HepG2 (cell line): ENCODE results near the gene CMIP. TPM values are rescaled to one million over a fixed set of nuclear protein-coding genes. Genes with fewer than 3 reads are reported as not detected.
A peak's percentile ranks its signal among the peaks of the same experiment; 100 is the strongest.

Source experiments
- ATF1 ChIP-seq: IDR thresholded peaks from 2 replicates; pipeline ENCODE4 v1.6.1; 2016; ENCODE audit warnings: mild to moderate bottlenecking, control low read depth
- DNMT1 ChIP-seq: sonication (generic); formaldehyde crosslinking; IDR thresholded peaks from 2 replicates; pipeline ENCODE4 v1.5.1; 2020; ENCODE audit warnings: mild to moderate bottlenecking, missing genetic modification reagents
- KLF16 ChIP-seq, 2 experiments: sonication (generic) in 1 of 2; formaldehyde crosslinking in 1 of 2; IDR thresholded peaks; 2 replicates each; pipeline versions ENCODE4 v1.6.1 to v1.8.0; 2016 to 2023; ENCODE audit warnings: missing genetic modification reagents in 2 of 2, missing compliant biosample characterization in 1 of 2
- MED13 ChIP-seq: sonication (generic); formaldehyde crosslinking; IDR thresholded peaks from 2 replicates; pipeline ENCODE4 v1.5.0; 2020; ENCODE audit warnings: missing genetic modification reagents
- MTF1 ChIP-seq: sonication (generic); formaldehyde crosslinking; IDR thresholded peaks from 2 replicates; pipeline ENCODE4 v1.5.0; 2020; ENCODE audit warnings: missing genetic modification reagents
- REL ChIP-seq: sonication (generic); formaldehyde crosslinking; conservative IDR thresholded peaks from 2 replicates; pipeline ENCODE4 v1.8.0; 2022; ENCODE audit warnings: mild to moderate bottlenecking, missing genetic modification reagents, moderate library complexity
- RORA ChIP-seq: sonication (generic); formaldehyde crosslinking; IDR thresholded peaks from 2 replicates; pipeline ENCODE4 v1.5.0; 2020; ENCODE audit warnings: mild to moderate bottlenecking, missing genetic modification reagents, moderate library complexity
- TCF12 ChIP-seq, 2 experiments: fragments of 450-650 bp in 1 of 2; sonication (generic) in 1 of 2; formaldehyde crosslinking in 1 of 2; IDR thresholded peaks; 2 replicates each; pipeline versions ENCODE4 v1.6.1 to v1.8.0; 2017 to 2022; ENCODE audit warnings: antibody characterized with exemption in 1 of 2, mild to moderate bottlenecking in 1 of 2, missing genetic modification reagents in 1 of 2, moderate library complexity in 1 of 2
- ZNF354B ChIP-seq: sonication (generic); formaldehyde crosslinking; IDR thresholded peaks from 2 replicates; pipeline ENCODE4 v1.8.0; 2022; ENCODE audit warnings: mild to moderate bottlenecking, missing genetic modification reagents
- ZSCAN12 ChIP-seq: sonication (generic); formaldehyde crosslinking; IDR thresholded peaks from 2 replicates; pipeline ENCODE4 v1.9.0; 2021; ENCODE audit warnings: mild to moderate bottlenecking, missing genetic modification reagents
- polyA plus RNA-seq, 8 experiments: library from polyadenylated mRNA; depleted of rRNA in 3 of 8; stranded (reverse) in 7 of 8; unstranded in 1 of 8; fragments of >200 nt; fragmentation: Illumina TruSeq in 4 of 8; extraction: Trizol in 4 of 8; gene quantifications; 2 replicates each; pipeline versions ENCODE4 v1.2.1 to v1.2.3, GENCODE V29; 2011 to 2016; ENCODE audit warnings: low read depth in 4 of 8, missing spikeins in 1 of 8, mixed read lengths in 1 of 8; ENCODE audit not compliant: insufficient read depth in 1 of 8
- total RNA-seq, 5 experiments: library from RNA; depleted of rRNA; stranded (reverse); fragments of >200 nt; fragmentation: Illumina TruSeq; extraction: Trizol; gene quantifications; 2 replicates each; pipeline ENCODE4 v1.2.3, GENCODE V29; 2016; ENCODE audit warnings: low read depth in 1 of 5
- TF ChIP-seq, protein P1 (sequence below): IDR thresholded peaks from 2 replicates; pipeline ENCODE4 v1.6.1; 2016; ENCODE audit warnings: low read depth, borderline replicate concordance
- TF ChIP-seq, protein P2 (sequence below): sonication (generic); formaldehyde crosslinking; IDR thresholded peaks from 2 replicates; pipeline ENCODE4 v1.8.0; 2022; ENCODE audit warnings: mild to moderate bottlenecking, missing genetic modification reagents, moderate library complexity
- TF ChIP-seq, protein P3 (sequence below): IDR thresholded peaks from 2 replicates; pipeline ENCODE4 v1.4.0; 2020; ENCODE audit warnings: mild to moderate bottlenecking, missing genetic modification reagents
- TF ChIP-seq, protein P4 (sequence below): sonication (generic); formaldehyde crosslinking; conservative IDR thresholded peaks from 2 replicates; pipeline ENCODE4 v1.8.1; 2023; ENCODE audit warnings: missing genetic modification reagents
- TF ChIP-seq, protein P5 (sequence below): sonication (generic); formaldehyde crosslinking; IDR thresholded peaks from 2 replicates; pipeline ENCODE4 v1.4.0; 2020; ENCODE audit warnings: missing genetic modification reagents, low read depth, mild to moderate bottlenecking, borderline replicate concordance

The CMIP gene
- total and polyA plus RNA-seq, 2 of the 13 experiments (the other 11 are each of a cell fraction or from before 2014, with no cell fraction given) = 10.9 to 18.1 TPM

DNA sequence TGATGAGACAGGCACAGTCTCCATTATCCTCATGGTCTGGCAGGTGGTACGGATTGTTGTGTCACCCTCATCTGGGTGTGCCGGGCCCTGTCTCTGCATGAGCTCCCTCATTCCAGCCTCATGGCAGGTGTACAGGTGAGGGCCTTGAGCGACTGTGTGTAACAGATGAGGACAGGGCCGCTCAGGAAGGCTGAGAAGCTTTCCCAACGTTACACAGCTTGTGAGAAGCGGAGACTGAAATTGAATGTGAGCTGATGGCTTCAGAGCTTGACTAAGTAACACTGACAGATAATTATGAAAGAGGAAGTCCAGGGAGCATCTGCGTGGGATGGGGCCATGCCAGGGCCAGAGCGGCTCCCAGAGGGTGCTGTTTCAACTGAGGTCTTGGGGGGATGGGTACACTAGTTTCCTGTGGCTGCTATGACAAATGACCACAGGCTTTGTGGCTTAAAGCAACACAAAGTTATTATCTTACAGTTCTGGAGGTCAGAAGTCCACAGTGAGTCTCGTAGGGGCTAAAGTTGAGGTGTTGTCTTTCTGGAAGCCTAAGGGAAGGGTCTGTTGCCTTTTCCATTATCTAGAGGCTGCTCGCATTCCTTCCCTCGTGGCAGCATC lies 36.7 kb downstream of the CMIP start (continued):
- TF ChIP-seq KLF16 (CRISPR knock-in tag; IDR thresholded peaks at IDR 0.05) (peak in 1 of 2 experiments; percentile 46; a peak in 1 of 4 replicates), ZSCAN12 (no peak), TCF12 (IDR thresholded peaks at IDR 0.05) (no peak), TCF12 (CRISPR knock-in tag; IDR thresholded peaks at IDR 0.05) (no peak), RORA (CRISPR knock-in tag) (no peak), MTF1 (CRISPR knock-in tag) (no peak), REL (CRISPR knock-in tag) (no peak), DNMT1 (CRISPR knock-in tag) (no peak), ZNF354B (CRISPR knock-in tag) (no peak), MED13 (CRISPR knock-in tag) (no peak), ATF1 (no peak)
- TF ChIP-seq, protein P1, sequence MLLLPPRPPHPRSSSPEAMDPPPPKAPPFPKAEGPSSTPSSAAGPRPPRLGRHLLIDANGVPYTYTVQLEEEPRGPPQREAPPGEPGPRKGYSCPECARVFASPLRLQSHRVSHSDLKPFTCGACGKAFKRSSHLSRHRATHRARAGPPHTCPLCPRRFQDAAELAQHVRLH (CRISPR knock-in tag) = peak; percentile 61; the same call in 1 of the 2 replicates
- TF ChIP-seq, protein P2, sequence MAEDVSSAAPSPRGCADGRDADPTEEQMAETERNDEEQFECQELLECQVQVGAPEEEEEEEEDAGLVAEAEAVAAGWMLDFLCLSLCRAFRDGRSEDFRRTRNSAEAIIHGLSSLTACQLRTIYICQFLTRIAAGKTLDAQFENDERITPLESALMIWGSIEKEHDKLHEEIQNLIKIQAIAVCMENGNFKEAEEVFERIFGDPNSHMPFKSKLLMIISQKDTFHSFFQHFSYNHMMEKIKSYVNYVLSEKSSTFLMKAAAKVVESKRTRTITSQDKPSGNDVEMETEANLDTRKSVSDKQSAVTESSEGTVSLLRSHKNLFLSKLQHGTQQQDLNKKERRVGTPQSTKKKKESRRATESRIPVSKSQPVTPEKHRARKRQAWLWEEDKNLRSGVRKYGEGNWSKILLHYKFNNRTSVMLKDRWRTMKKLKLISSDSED (CRISPR knock-in tag) = no peak
- TF ChIP-seq, protein P3, sequence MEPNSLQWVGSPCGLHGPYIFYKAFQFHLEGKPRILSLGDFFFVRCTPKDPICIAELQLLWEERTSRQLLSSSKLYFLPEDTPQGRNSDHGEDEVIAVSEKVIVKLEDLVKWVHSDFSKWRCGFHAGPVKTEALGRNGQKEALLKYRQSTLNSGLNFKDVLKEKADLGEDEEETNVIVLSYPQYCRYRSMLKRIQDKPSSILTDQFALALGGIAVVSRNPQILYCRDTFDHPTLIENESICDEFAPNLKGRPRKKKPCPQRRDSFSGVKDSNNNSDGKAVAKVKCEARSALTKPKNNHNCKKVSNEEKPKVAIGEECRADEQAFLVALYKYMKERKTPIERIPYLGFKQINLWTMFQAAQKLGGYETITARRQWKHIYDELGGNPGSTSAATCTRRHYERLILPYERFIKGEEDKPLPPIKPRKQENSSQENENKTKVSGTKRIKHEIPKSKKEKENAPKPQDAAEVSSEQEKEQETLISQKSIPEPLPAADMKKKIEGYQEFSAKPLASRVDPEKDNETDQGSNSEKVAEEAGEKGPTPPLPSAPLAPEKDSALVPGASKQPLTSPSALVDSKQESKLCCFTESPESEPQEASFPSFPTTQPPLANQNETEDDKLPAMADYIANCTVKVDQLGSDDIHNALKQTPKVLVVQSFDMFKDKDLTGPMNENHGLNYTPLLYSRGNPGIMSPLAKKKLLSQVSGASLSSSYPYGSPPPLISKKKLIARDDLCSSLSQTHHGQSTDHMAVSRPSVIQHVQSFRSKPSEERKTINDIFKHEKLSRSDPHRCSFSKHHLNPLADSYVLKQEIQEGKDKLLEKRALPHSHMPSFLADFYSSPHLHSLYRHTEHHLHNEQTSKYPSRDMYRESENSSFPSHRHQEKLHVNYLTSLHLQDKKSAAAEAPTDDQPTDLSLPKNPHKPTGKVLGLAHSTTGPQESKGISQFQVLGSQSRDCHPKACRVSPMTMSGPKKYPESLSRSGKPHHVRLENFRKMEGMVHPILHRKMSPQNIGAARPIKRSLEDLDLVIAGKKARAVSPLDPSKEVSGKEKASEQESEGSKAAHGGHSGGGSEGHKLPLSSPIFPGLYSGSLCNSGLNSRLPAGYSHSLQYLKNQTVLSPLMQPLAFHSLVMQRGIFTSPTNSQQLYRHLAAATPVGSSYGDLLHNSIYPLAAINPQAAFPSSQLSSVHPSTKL (CRISPR knock-in tag) = peak; percentile 90
- TF ChIP-seq, protein P4, sequence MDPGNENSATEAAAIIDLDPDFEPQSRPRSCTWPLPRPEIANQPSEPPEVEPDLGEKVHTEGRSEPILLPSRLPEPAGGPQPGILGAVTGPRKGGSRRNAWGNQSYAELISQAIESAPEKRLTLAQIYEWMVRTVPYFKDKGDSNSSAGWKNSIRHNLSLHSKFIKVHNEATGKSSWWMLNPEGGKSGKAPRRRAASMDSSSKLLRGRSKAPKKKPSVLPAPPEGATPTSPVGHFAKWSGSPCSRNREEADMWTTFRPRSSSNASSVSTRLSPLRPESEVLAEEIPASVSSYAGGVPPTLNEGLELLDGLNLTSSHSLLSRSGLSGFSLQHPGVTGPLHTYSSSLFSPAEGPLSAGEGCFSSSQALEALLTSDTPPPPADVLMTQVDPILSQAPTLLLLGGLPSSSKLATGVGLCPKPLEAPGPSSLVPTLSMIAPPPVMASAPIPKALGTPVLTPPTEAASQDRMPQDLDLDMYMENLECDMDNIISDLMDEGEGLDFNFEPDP (CRISPR knock-in tag) = no peak
- TF ChIP-seq, protein P5, sequence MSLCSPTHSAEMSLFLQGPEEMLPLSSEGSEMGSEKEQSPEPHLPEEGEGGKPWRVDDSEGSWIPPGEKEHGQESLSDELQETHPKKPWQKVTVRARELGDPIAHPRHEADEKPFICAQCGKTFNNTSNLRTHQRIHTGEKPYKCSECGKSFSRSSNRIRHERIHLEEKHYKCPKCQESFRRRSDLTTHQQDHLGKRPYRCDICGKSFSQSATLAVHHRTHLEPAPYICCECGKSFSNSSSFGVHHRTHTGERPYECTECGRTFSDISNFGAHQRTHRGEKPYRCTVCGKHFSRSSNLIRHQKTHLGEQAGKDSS (CRISPR knock-in tag) = peak; percentile 56; the same call in 1 of the 2 replicates
